Measurements from ENCODE around the gene ADSL. TPM values are rescaled to one million over a fixed set of nuclear protein-coding genes. Genes with fewer than 3 reads are reported as not detected.

The ADSL gene
- polyA plus RNA-seq, 1 of the 3 experiments (the other 2 are of a cell fraction): 79.7 TPM

- POLR2A ChIA-PET: interaction anchor here (0.6 kb wide), 1 partner anchor 224 kb away, joined by 6 read pairs; no protein-coding TSS in a partner anchor
- H3K27me3 ChIP-seq (ENCODE audit: insufficient read depth): no peaks in the 10 kb centered on the region
- H3K27ac ChIP-seq (ENCODE audit: low read depth in 2 of 2, low read length in 1 of 2): no peak overlapping the region
- H3K9me2 ChIP-seq: no peaks in the 10 kb centered on the region
- H3K79me2 ChIP-seq (ENCODE audit: insufficient read depth): no peaks in the 10 kb centered on the region; the same call in 1 of the 2 replicates
- peaks cover 4 to 20% of the 10 kb centered on the region in 2 experiments for H3K36me3 ChIP-seq (replicated peaks in 1 of 2; ENCODE audit: control insufficient read depth in 1 of 2, insufficient read depth in 2 of 2, low read length in 1 of 2)
- no peaks in the 10 kb centered on the region for H4K20me1 ChIP-seq (ENCODE audit: insufficient read depth)
- no peak overlapping the region for H3K9ac ChIP-seq
- no peaks in the 10 kb centered on the region for H3F3A ChIP-seq (replicated peaks; ENCODE audit: insufficient read depth)
- H3K4me2 ChIP-seq: no peak overlapping the region
- CTCF ChIA-PET: interaction anchor here (5.3 kb wide), 1 partner anchor 13 kb away, joined by 30 read pairs; no protein-coding TSS in a partner anchor
- WGBS (ENCODE audit: low lambda C conversion rate): 96% methylated on average over 3 of the region's 17 CpGs
- no peak overlapping the region for H2AFZ ChIP-seq (ENCODE audit: low read depth)
- TF ChIP-seq RFX5 (IDR thresholded peaks at IDR 0.05; ENCODE audit: low read length): no peak
- TF ChIP-seq EZH2phosphoT487 (IDR thresholded peaks at IDR 0.05; ENCODE audit: borderline replicate concordance, low read depth): no peak
- TF ChIP-seq ZBTB33 (IDR thresholded peaks at IDR 0.05; ENCODE audit: borderline replicate concordance, low read depth): no peak
- TF ChIP-seq MXI1 (IDR thresholded peaks at IDR 0.05; ENCODE audit: low read depth, low read length): no peak
- TF ChIP-seq MAX (IDR thresholded peaks at IDR 0.05; ENCODE audit: low read depth): no peak
- TF ChIP-seq USF1 (IDR thresholded peaks at IDR 0.05; ENCODE audit: borderline replicate concordance, low read depth): no peak
- DNase-seq: no peak
- no peaks in the 10 kb centered on the region for H3K4me1 ChIP-seq (ENCODE audit: control insufficient read depth in 1 of 2, insufficient read depth in 2 of 2, low read depth in 1 of 2, low read length in 1 of 2)
- no peaks in the 10 kb centered on the region for H3K9me3 ChIP-seq
- H3K4me3 ChIP-seq (ENCODE audit: low read depth in 2 of 2, low read length in 1 of 2): no peak overlapping the region
Observed at GRCh38 chr22:40423882-40424640, 77.8 kb downstream of the ADSL start.

- Histone ChIP-seq H3K4me3 (ENCODE audit: low read depth in 2 of 2, low read length in 1 of 2) (no peak overlapping the region), H4K20me1 (ENCODE audit: insufficient read depth) (no peaks in the 10 kb centered on the region), H2AFZ (ENCODE audit: low read depth) (no peak overlapping the region), H3K79me2 (ENCODE audit: insufficient read depth) (no peaks in the 10 kb centered on the region; the same call in 1 of the 2 replicates), H3K4me2 (no peak overlapping the region), H3K27me3 (ENCODE audit: insufficient read depth) (no peaks in the 10 kb centered on the region), H3K4me1 (ENCODE audit: control insufficient read depth in 1 of 2, insufficient read depth in 2 of 2, low read depth in 1 of 2, low read length in 1 of 2) (no peaks in the 10 kb centered on the region), H3K9ac (no peak overlapping the region), H3K9me2 (no peaks in the 10 kb centered on the region), H3K27ac (ENCODE audit: low read depth in 2 of 2, low read length in 1 of 2) (no peak overlapping the region), H3F3A (replicated peaks; ENCODE audit: insufficient read depth) (no peaks in the 10 kb centered on the region), H3K9me3 (no peaks in the 10 kb centered on the region), H3K36me3 (replicated peaks in 1 of 2; ENCODE audit: control insufficient read depth in 1 of 2, insufficient read depth in 2 of 2, low read length in 1 of 2) (peaks cover 4 to 16% of the 10 kb centered on the region in 2 experiments)
- no peak for DNase-seq
- ChIA-PET CTCF (interaction anchor here (1.4 to 5.3 kb wide), 2 partner anchors 12 to 221 kb away, joined by 3 to 30 read pairs; no protein-coding TSS in a partner anchor), POLR2A (no interaction called here)
- 97% methylated on average over 5 of the region's 5 CpGs for WGBS (ENCODE audit: low lambda C conversion rate)
- TF ChIP-seq MAX (IDR thresholded peaks at IDR 0.05; ENCODE audit: low read depth) (no peak), YY1 (IDR thresholded peaks at IDR 0.05; ENCODE audit: low read depth) (no peak), PBX3 (IDR thresholded peaks at IDR 0.05) (no peak), RCOR1 (IDR thresholded peaks at IDR 0.05; ENCODE audit: low read length) (no peak), USF2 (IDR thresholded peaks at IDR 0.05; ENCODE audit: borderline replicate concordance, low read depth, low read length) (no peak), IRF3 (IDR thresholded peaks at IDR 0.05; ENCODE audit: low read depth, low read length) (no peak), RFX5 (IDR thresholded peaks at IDR 0.05; ENCODE audit: low read length) (no peak), ELF1 (IDR thresholded peaks at IDR 0.05) (no peak), RAD21 (IDR thresholded peaks at IDR 0.05; ENCODE audit: low read length) (no peak), CTCF (IDR thresholded peaks at IDR 0.05) (no peak), MXI1 (IDR thresholded peaks at IDR 0.05; ENCODE audit: low read depth, low read length) (no peak)
Observed at GRCh38 chr22:40425082-40425481, 78.8 kb downstream of the ADSL start.

All from SK-N-SH (cell line).